ENCODE results near the gene CD180.

- TF ChIP-seq MAX (IDR thresholded peaks at IDR 0.05; ENCODE audit: low read depth, low read length) (no peak), POLR2A (IDR thresholded peaks at IDR 0.05; ENCODE audit: extremely low read depth, insufficient read length) (no peak), CTCF (IDR thresholded peaks at IDR 0.05; ENCODE audit: low read depth, low read length) (no peak), MYC (IDR thresholded peaks at IDR 0.05; ENCODE audit: low read depth, low read length) (no peak)
Measured at GRCh38 chr5:67205981-67206380, 9.4 kb upstream of the CD180 start.
